Stomach smooth muscle (tissue), 2 donors: ENCODE measurements around the gene BAHCC1.

Experiments
- H3K27ac ChIP-seq: one replicate; pipeline ENCODE4 v1.7.0; 2013; ENCODE audit warnings: mild to moderate bottlenecking, low read length, inconsistent platforms
- H3K27me3 ChIP-seq, 2 donors: one replicate each; pipeline ENCODE4 v1.7.0; 2013; ENCODE audit warnings: low read length in 2 of 2; ENCODE audit not compliant: insufficient read depth in 2 of 2, control insufficient read depth in 1 of 2
- H3K36me3 ChIP-seq, 2 donors: one replicate each; pipeline ENCODE4 v1.7.0; 2013; ENCODE audit warnings: low read length in 2 of 2; ENCODE audit not compliant: control insufficient read depth in 2 of 2, insufficient read depth in 2 of 2
- H3K4me1 ChIP-seq: one replicate; pipeline ENCODE4 v1.7.0; 2013; ENCODE audit warnings: low read length; ENCODE audit not compliant: control insufficient read depth, insufficient read depth
- H3K4me3 ChIP-seq, 2 donors: one replicate each; pipeline ENCODE4 v1.7.0; 2013; ENCODE audit warnings: low read length in 2 of 2
- H3K9ac ChIP-seq, 2 donors: one replicate each; pipeline ENCODE4 v1.7.0; 2013; ENCODE audit warnings: low read length in 2 of 2, mild to moderate bottlenecking in 1 of 2
- H3K9me3 ChIP-seq, 2 donors: one replicate each; pipeline ENCODE4 v1.7.0; 2013; ENCODE audit warnings: low read length in 2 of 2; ENCODE audit not compliant: control insufficient read depth in 2 of 2
- donor health status: healthy.
- donor health status: Pancreatic carcinoma.

BAHCC1 gene

DNA sequence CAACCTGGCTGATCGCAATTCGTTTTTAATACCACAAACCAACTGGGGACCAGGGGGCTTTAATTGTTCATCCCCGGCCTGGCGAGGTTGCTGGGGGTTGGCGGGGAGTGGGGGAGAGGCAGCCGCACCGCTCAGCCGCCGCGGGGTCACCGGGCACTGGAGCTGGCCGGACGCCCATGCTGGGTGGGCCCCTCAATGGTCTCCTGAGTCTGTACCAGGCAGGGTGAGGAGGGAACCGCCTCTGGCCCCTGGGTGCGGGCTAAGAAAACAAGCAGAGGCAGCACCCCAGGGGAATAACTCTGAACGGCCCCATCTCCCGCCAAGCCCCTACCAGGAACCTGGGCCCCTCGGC is 73.5 kb downstream of the BAHCC1 start:
- no peaks in the 10 kb centered on the region for H3K36me3 ChIP-seq
- no peak overlapping the region for H3K4me3 ChIP-seq
- no peaks in the 10 kb centered on the region for H3K4me1 ChIP-seq
- no peaks in the 10 kb centered on the region for H3K27me3 ChIP-seq
- H3K9me3 ChIP-seq: no peaks in the 10 kb centered on the region
- H3K9ac ChIP-seq: no peak overlapping the region
- no peak overlapping the region for H3K27ac ChIP-seq

DNA sequence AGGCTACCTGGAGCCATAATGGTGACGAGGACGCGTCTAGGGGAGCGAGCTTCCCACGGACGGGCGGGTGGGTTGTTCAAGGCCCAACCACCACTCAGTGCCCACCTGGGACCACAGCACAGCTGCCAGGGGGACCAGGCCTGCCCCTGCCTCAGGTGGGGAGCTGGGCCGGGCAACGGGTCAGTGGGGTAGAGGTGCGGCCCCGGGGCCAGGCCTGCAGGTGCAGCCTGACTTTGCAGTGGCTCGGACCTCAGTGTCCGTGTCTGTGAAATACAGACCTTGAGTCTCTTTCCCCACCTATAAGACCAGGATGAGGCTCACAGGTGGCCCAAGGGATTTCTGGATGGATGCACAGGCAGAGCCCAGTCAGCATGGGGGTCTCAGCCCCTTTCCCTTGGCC is 74.0 kb downstream of the BAHCC1 start:
- Histone ChIP-seq H3K9ac (no peak overlapping the region), H3K4me1 (no peaks in the 10 kb centered on the region), H3K27ac (no peak overlapping the region)

DNA sequence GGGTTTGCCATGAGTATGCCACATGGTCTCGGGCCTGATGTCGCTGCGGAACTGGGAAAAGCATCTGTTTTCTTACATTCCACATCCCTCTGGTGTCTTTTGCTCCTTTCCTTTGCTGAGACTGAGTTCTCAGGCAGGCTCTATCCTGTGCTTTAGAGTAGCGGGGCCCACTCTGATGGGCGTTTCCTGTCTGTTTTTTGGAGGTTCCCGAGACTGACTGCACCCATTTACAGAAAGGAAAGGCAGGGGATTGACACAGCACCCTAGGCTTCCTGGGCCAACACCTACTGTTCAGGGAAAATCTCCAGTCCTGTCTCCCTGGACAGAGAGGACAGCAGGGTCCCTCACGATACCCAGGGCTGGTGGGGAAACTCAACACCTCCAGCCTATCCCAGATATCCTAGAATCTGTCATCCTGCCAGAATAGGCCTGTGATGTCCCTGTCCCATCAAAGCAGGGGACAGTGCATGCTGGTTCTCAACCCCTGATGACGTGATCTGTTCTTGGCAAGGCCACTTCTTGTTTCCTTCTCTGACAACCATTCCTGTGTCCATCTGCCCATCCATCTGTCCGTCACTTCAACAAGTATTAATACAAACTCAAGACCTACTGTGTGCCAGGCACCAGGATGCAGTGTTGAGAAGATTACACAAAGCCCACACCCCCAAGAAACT is 75.2 kb downstream of the BAHCC1 start:
- H3K36me3 ChIP-seq: no peaks in the 10 kb centered on the region
- H3K27ac ChIP-seq: no peak overlapping the region
- no peak overlapping the region for H3K9ac ChIP-seq
- H3K9me3 ChIP-seq: no peaks in the 10 kb centered on the region
- no peaks in the 10 kb centered on the region for H3K27me3 ChIP-seq
- H3K4me1 ChIP-seq: no peaks in the 10 kb centered on the region
- H3K4me3 ChIP-seq: no peak overlapping the region

More for the DNA sequence above, 74.0 kb downstream of the BAHCC1 start:
- Histone ChIP-seq H3K27me3 (no peaks in the 10 kb centered on the region), H3K36me3 (no peaks in the 10 kb centered on the region), H3K4me3 (no peak overlapping the region), H3K9me3 (no peaks in the 10 kb centered on the region)

DNA sequence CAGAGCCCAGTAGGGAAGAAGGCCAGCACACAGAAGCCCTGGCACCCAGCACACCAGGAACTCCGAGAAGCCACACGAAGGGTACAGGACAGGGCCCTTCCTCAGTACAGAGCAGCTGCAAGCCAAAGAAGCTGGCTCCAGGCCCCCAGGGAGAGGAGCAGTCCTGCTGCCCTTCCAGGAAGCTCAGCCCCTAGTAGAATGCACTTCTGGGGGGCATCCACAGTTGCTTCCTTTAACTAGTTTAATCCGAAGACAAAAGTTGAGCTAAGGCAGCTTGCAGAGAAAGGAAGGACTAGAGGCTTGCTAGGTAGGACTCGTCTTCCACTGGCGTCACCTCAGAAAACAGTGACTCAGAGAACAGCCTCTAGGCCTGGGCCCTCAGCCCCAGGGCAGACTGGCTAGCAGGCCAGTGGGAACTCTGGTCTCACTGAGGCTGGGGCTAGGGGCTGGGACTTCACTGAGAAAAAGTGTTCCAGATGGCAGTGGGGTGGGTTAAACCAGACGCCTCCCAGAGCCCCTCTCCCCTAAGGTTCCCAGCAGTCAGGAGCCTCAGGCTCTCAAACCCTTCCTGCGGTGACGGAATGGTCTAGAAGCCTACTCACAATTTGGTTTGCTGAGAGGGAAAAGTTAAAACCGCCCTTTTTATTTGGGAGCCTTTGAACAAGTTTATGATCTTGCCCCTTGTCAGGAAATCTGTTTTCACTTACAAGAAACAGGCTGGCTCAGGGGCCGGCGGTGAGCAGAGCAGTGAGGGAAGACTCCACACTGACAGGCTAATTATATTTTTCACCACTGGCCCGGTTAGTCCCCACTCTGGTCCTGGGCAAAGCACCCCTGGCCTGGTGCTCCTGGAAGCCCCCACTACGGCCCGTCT is 75.9 kb downstream of the BAHCC1 start:
- no peaks in the 10 kb centered on the region for H3K27me3 ChIP-seq
- no peaks in the 10 kb centered on the region for H3K4me1 ChIP-seq
- H3K36me3 ChIP-seq: no peaks in the 10 kb centered on the region
- no peak overlapping the region for H3K9ac ChIP-seq
- no peak overlapping the region for H3K4me3 ChIP-seq
- H3K27ac ChIP-seq: no peak overlapping the region
- no peaks in the 10 kb centered on the region for H3K9me3 ChIP-seq

DNA sequence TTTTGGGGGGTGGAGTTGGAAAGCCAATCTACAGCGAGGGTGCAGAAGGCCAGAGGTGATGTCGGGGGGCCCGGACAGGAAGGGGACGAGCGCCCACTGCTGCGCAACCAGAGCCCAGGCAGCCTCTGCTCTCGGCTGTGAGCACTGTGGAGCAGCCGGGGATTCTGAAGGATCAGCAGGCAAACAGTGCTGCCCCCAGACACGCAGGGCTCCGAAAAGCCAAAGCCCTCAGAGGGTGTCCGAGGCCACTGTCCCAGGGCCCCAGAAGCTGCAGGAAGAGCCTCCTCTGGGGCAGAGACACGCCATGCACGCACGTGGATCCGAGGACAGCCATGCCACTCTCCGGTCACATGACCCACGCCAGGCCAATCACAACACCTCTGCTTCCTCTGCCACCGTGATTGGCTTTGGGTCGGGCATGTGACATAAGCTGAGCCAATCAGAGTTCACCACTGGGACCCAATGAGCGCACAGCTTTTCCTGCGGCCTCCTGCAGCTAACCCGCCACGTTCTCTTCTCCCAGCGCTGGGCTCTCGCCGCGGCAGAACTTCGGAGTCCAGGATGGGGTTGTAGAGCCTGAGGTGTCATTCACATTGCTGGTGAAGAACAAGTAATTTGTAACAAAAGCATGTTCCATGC is 76.7 kb downstream of the BAHCC1 start:
- Histone ChIP-seq H3K4me3 (peak overlapping the region in 1 of 2 donors; percentile 60), H3K4me1 (no peaks in the 10 kb centered on the region), H3K27me3 (no peaks in the 10 kb centered on the region), H3K9me3 (peaks cover 0 to 3% of the 10 kb centered on the region in 2 donors), H3K9ac (no peak overlapping the region), H3K27ac (no peak overlapping the region), H3K36me3 (no peaks in the 10 kb centered on the region)

DNA sequence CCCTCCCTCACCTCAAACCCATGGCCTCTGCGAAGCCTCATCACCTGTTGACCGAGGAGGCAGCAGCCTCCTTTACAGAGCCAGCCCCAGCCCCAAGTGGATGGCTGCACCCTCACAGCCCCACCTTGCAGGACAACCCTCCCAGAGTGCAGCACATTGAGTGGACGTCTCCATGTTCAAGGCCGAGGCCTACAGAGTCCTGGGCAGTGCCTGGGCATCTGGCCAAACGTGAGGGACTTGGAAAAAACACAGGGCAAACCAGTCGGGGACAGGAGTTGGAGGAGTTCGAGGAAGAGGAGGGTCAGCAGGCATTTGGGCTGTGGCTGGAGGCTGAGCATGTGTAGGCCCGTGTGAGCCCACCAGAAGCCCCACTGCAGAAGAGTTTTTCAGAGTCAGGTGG is 77.8 kb downstream of the BAHCC1 start:
- no peak overlapping the region for H3K27ac ChIP-seq
- H3K4me3 ChIP-seq: no peak overlapping the region
- no peak overlapping the region for H3K9ac ChIP-seq
- no peaks in the 10 kb centered on the region for H3K27me3 ChIP-seq
- peaks cover 0 to 3% of the 10 kb centered on the region in 2 donors for H3K9me3 ChIP-seq
- no peaks in the 10 kb centered on the region for H3K36me3 ChIP-seq
- H3K4me1 ChIP-seq: no peaks in the 10 kb centered on the region

DNA sequence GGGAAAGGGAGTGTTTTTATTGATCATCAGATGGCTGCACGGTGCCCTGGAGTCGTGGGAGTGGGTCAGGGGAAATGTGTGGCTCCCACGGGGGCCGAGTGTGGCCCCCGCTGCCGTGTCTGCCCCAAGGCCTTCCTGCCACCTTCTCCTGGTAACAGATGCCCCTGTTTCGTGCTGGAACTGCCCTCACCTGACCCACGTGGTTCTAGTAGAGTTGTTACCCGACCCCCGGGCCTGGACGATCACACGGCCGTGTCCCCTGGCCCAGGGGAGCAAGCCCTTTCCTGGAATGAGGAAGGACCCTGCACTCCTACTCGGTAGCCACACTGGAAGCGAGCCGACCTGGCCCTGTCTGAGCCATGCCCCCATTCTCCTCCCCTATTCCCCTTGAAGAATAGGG is 79.7 kb downstream of the BAHCC1 start:
- Histone ChIP-seq H3K9ac (no peak overlapping the region), H3K27ac (no peak overlapping the region), H3K27me3 (no peaks in the 10 kb centered on the region), H3K4me3 (no peak overlapping the region), H3K36me3 (no peaks in the 10 kb centered on the region), H3K4me1 (peaks cover 1% of the 10 kb centered on the region), H3K9me3 (peaks cover 0 to 3% of the 10 kb centered on the region in 2 donors)

DNA sequence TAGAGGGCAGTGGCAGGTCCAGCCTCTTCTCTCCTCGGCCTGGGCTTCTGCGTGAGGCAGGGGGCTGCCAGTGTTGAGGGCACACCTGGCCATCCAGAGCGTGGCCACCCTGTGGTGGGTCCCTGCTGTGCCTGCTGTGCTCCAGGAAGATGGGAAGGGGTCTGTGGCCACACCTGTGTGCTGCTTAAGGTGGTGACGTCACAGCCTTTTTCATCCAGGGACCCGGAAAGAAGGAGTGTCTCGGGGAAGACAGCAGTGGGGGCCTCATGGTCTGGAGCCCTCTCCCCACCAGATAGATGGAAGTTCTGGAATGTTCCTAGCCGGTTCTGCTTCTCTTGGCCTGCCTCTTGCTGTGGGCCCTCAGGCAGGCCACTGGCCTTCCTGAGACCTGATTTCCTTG is 80.8 kb downstream of the BAHCC1 start:
- peaks cover 13% of the 10 kb centered on the region for H3K4me1 ChIP-seq
- H3K4me3 ChIP-seq: no peak overlapping the region
- no peak overlapping the region for H3K9ac ChIP-seq
- no peaks in the 10 kb centered on the region for H3K27me3 ChIP-seq
- no peaks in the 10 kb centered on the region for H3K36me3 ChIP-seq
- H3K27ac ChIP-seq: no peak overlapping the region
- H3K9me3 ChIP-seq: peaks cover 0 to 3% of the 10 kb centered on the region in 2 donors

DNA sequence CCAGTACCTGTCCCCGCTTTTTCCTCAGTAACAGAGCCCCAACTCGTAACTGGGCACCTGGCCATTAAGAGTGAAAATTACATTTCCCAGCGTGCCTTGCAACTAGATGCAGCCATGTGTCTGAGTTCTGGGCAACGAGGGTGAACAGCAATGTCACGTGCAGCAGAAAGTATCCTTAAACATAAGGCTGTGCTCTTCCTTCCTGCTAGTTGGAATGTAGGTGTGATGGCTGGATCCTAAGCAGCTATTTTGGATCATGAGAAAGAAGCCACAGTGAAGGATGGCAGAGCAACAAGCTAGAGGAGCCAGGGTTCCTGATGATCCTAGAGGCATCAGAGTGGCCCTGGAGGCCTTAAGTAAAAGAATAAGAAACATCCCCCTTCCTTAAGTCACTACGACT is 81.4 kb downstream of the BAHCC1 start:
- Histone ChIP-seq H3K4me1 (peaks cover 16% of the 10 kb centered on the region), H3K27ac (no peak overlapping the region), H3K27me3 (no peaks in the 10 kb centered on the region), H3K9me3 (peaks cover 0 to 3% of the 10 kb centered on the region in 2 donors), H3K4me3 (no peak overlapping the region), H3K36me3 (no peaks in the 10 kb centered on the region), H3K9ac (no peak overlapping the region)

DNA sequence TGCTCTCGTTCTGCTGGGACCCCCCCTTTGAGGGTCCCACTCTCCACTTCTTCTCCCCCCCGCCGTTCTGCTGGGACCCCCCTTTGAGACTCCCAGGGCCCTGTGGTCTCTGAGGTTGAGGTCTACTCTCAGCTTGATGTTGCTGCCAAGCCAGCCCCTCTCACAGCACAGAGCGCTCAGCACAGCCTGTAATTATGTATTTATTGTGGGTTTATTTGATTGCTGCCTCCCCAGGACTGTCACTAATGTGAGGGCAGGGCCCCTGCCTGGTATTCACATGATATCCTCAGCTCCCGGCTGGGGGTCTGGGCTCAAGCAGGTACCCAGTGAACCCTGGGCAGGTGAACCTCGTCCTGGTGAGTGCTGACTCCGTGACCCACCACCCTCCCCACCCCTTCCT is 81.9 kb downstream of the BAHCC1 start:
- H3K27ac ChIP-seq: no peak overlapping the region
- H3K4me1 ChIP-seq: peaks cover 22% of the 10 kb centered on the region
- no peak overlapping the region for H3K4me3 ChIP-seq
- H3K9me3 ChIP-seq: peaks cover 0 to 3% of the 10 kb centered on the region in 2 donors
- no peaks in the 10 kb centered on the region for H3K27me3 ChIP-seq
- H3K9ac ChIP-seq: no peak overlapping the region
- H3K36me3 ChIP-seq: no peaks in the 10 kb centered on the region
